H7 (cell line): ENCODE measurements around the gene PHF23. TPM values are rescaled to one million over a fixed set of nuclear protein-coding genes. Genes with fewer than 3 reads are reported as not detected.

Experiments used
- DNase-seq: peaks from one replicate; pipeline ENCODE4 v3.0.0; 2012
- H3K27me3 ChIP-seq: 2 replicates; pipeline ENCODE4 v1.6.0; 2011; ENCODE audit warnings: mild to moderate bottlenecking, low read length; ENCODE audit not compliant: control insufficient read depth, insufficient read depth
- H3K36me3 ChIP-seq: replicated peaks from 2 replicates; pipeline ENCODE4 v1.5.1; 2011; ENCODE audit warnings: low read length; ENCODE audit not compliant: control insufficient read depth, insufficient read depth
- H3K4me3 ChIP-seq: 2 replicates; pipeline ENCODE4 v1.5.1; 2011; ENCODE audit warnings: low read depth, mild to moderate bottlenecking, control low read depth, low read length, moderate library complexity; ENCODE audit not compliant: insufficient read depth
- total RNA-seq: library from RNA; depleted of rRNA; stranded (reverse); fragments of >200 nt; shearing (Covaris generic); gene quantifications from 2 replicates; pipeline ENCODE4 v1.2.3, GENCODE V29; 2014

PHF23 gene
- total RNA-seq, 1 experiment from 2014 or later = 56.2 TPM

DNA sequence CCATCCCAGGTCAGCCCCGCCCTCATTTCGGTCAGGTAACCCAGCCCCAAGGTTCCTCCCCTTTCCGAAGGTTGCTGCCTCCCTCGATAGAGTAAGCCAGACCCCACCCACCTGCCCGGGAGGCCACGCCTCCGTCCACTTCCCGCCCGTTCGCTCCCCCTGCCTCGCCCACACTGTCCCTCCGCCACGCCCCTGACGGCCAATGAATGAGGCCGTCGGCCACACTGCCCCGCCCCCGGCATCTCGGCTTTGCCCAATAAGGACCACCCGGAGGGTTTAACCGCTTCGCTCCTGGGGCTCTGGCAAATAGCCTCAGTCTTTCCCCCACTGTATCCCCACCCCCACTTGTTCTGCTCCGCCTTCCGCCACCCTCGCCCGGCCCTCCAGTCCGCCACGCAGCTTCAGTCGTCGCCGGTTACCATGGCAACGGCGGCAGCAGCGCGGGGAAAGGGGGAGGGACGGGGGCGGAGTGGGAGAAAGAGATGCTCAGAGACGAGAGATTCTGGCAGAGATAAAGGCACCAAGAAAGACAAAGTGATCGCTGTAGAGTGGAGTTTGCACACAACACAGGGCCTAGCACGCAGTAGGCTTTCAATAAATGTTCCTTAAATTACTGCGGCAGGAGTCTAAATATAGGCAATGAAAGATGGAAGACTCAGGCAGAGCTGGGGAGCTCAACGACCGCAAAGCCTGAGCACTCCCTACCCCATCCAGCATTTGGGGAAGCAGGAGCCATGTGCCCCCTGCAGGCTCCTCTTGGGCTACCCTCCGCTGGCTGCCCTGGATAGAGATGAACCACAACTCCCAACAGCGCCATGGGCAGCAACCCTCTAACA lies 24.7 kb downstream of the PHF23 start:
- H3K27me3 ChIP-seq = no peaks in the 10 kb centered on the region
- no peaks in the 10 kb centered on the region for H3K36me3 ChIP-seq
- H3K4me3 ChIP-seq = peak overlapping the region; percentile 50
- DNase-seq = peak; percentile 98

DNA sequence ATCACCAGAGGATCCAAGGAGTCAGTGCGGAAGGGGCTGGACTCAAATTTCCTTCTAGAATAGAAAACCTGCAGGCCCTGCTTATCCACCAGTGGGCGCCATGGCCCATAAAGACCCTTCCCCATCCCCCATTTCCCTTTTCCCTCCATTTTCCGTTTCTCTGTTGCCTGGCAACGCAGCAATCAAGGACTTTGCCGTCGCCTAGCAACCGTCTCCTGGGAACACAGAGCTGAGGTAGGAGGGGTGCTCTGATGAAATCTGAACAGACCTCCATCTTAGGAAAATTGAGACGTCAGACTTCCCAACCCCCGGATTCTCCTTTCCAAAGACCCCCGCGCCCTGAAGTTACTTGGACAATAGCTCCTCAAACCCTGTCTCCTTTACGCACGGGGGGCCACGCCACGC lies 25.4 kb downstream of the PHF23 start:
- Histone ChIP-seq H3K4me3 (peak overlapping the region; percentile 46), H3K27me3 (no peaks in the 10 kb centered on the region), H3K36me3 (no peaks in the 10 kb centered on the region)
- peak; percentile 92 for DNase-seq

DNA sequence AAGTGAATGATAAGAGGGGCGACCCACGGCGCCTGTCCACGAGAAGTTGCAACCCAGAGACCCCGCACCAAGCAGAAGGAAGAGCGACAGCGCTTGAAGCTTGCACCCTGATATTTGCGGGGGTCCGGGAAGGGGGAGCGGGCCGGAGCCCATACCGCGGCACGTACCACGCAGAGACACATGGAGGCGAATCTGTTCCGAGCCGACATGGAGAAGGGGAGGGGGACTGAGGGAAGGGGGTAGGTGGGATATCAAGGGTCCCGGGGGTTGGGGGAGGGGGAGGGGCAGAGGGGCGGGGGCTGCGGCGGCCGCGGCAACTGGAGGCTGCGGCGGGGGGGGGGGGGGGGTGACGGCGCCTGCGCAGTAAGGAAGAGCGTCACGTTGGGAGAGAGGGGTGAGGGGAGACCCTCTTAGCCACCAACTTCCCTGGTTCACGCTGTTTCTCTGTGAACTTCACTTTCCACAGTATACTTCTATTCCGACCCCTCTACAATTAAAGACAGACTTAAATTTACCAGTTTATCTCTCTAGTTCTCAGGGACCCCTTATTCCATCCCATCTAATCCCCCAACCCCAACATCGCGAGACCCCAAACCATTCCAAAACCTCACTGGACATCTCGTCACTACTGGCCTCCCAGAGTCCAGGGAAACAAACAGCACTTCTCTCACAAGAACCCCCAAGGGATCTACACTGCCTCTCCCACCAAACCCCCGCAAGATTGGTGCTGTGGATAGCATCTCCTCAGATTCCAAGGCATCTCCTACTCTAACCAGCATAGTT lies 27.6 kb downstream of the PHF23 start:
- Histone ChIP-seq H3K4me3 (peak overlapping the region; percentile 48), H3K36me3 (no peaks in the 10 kb centered on the region), H3K27me3 (no peaks in the 10 kb centered on the region)
- peak; percentile 89 for DNase-seq

DNA sequence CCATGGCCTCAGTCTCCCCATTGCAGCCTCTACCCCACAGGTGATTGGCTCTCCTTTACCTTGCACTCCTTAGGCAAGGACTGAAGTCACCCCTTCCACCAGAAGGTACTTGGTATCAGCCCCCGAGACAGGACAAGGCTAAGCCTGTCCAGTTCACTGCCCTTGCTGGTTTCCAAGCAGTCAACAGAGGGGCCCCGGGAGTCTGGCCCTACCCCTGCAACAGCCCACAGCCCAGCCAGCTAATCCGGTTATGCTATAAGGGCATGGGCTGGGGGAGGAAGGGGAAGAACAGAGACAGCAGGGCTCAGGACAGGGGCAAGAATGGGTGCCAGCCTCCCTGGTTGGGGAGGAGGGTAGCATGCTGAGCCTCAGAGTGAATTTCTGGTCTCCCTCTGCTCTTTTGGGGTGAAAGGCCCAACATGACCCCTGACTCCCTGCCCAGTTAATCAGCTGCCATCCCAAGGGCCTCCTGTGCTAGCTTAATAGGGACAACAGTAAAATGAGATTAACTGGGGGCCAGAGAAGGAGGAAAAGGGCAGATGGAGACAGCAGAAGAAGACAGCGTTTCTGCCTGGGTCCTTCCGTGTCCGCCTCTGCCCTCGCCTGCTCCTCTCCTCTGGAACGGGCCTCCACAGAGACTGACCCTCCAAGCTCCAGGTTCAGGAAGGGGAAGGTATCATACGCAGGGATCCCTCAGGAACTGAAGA lies 30.4 kb downstream of the PHF23 start:
- Histone ChIP-seq H3K4me3 (no peak overlapping the region), H3K27me3 (no peaks in the 10 kb centered on the region), H3K36me3 (no peaks in the 10 kb centered on the region; the same call in 1 of the 2 replicates)
- DNase-seq = no peak

DNA sequence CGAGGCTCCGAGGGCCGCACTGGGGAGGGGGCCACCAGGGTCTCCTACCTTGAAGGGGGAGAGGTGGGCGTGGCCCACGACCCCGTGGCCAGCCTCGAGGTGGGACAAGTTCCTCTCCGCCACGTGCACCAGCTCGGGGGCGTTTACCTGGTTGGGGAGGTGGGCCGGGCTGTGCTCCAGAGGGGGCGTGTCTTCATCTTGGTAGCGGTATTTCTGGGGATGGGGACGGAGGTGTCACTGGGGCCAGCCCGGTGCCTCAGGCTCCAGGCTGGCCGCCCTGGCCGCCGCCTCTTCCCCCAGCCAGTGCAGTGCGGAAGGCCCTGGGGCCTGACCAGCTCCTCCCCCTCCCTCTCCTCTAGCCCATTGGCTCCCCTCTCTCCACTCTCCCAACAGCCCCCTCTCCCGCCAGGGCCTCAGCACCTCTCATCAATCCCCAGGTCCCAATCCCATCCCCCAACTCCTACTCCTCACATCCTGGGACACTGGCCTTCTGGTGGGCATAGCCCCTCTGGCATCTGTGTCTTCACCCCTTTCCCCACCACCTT lies 31.2 kb downstream of the PHF23 start:
- peak; percentile 92 for DNase-seq
- H3K36me3 ChIP-seq = peaks cover 7% of the 10 kb centered on the region
- no peaks in the 10 kb centered on the region for H3K27me3 ChIP-seq
- peak overlapping the region; percentile 38 for H3K4me3 ChIP-seq

DNA sequence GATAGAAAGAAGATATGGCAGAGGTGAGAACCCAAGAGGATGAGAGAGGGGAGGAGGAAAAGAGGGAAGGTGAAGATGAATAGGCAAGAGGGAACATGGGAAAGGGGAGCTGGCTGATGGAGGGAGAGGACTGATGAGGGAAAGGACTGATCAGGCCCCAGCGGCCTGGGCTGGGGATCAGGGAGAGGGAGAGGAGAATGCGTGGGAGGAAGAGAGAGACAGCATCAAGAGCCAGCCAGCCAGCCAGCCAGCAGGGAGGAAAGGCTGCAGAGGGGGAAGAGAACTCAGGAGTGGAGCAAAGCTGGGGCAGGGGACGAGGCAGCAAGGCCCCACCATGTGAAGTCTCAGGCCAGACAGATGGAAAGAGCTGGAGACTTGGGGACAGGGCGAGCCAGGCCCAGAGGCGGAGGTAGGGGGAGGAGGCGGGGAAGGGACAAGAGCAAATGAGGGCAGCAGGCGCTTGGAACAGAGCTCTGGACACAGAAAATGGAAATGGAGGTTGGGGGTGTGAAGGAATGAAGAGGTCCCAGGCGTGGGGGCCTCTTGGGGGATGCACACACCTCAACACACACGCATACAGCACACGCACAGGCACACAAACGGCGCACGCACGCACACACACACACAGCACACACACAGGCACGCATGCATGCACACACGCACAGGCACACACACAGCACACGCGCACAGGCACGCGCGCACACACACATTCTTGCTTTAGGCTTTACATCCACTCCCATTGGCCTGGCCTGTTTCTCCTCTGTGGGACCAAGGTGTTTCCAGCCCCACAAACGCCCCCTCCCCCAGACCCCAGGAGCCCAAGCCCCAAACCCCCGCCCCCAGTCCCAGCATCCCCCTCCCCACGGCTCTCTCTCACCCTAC lies 31.9 kb downstream of the PHF23 start:
- no peak for DNase-seq
- H3K4me3 ChIP-seq = peak overlapping the region; percentile 38
- H3K36me3 ChIP-seq = peaks cover 13% of the 10 kb centered on the region

DNA sequence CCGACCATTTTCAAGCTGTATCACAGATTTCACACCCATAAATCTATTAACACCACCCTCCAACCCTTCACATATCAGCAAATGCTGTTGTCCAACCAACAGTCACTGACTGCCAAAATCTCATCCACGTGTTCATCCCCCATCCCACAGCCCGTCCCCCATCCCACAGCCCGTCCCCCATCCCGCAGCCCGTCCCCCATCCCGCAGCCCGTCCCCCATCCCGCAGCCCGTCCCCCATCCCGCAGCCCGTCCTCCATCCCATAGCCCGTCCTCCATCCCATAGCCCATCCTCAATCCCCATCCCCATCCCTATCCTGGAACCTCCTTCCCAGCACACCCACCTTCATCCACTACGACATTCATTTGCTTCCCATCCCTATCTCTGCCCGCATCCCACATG lies 33.7 kb downstream of the PHF23 start:
- DNase-seq = no peak

More for the DNA sequence above, 31.9 kb downstream of the PHF23 start:
- H3K27me3 ChIP-seq = no peaks in the 10 kb centered on the region

DNA sequence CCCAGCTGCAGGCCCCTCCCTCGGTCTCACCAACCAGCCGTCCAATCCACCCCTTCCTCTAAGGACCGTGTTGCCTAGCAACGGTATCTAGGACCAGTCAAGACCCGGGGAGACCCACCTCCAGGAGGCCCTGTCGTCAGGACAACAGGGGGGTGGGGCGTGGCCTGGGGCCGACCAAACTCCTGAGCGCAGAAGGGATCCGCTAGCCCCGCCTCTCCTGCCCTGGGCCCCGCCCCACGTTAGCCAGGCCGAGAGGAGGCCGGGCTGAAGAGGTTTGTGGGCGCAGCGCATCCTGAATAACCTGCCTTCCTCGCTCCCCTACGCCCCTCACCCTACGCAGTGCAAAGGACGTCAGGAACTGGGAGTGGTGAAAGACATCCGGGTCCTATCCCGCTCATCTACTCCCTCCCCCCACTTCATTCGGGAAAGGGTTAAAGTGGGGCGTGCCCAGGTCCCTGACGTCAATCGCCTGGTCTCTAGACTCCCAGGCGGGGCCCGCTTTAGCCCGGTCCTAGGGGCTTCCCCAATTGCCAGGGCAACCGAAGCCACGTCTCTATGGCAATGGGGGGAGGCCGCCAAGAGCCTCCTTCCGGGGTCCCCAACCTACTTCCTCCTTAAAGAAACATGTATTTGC lies 34.3 kb downstream of the PHF23 start:
- Histone ChIP-seq H3K4me3 (peak overlapping the region; percentile 61), H3K36me3 (peaks cover 18% of the 10 kb centered on the region), H3K27me3 (no peaks in the 10 kb centered on the region)
- peak; percentile 99 for DNase-seq

More for the DNA sequence above, 33.7 kb downstream of the PHF23 start:
- H3K36me3 ChIP-seq = peaks cover 18% of the 10 kb centered on the region
- H3K27me3 ChIP-seq = no peaks in the 10 kb centered on the region
- H3K4me3 ChIP-seq = peak overlapping the region; percentile 61; the same call in 1 of the 2 replicates

DNA sequence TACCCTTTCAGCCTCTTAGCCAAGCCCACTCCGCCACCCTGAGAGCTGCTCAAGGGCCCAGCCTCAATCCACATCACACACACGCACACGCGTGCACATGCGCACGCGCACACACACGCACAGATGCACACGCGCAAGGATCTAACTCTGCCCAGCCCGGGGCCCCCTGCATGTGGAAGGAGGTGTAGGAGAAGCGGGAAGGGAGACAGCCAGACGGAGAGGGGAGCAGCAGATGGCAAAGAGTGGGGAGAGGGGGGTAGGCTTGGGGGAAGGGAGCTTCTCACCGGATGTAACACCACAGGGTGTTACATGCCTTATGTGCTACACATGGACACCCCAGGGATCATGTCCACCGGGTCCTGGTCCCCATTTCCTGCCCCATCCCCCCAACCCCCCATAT lies 34.9 kb downstream of the PHF23 start:
- H3K27me3 ChIP-seq = no peaks in the 10 kb centered on the region
- peaks cover 18% of the 10 kb centered on the region for H3K36me3 ChIP-seq
- peak; percentile 70 for DNase-seq
- H3K4me3 ChIP-seq = peak overlapping the region; percentile 61; the same call in 1 of the 2 replicates

DNA sequence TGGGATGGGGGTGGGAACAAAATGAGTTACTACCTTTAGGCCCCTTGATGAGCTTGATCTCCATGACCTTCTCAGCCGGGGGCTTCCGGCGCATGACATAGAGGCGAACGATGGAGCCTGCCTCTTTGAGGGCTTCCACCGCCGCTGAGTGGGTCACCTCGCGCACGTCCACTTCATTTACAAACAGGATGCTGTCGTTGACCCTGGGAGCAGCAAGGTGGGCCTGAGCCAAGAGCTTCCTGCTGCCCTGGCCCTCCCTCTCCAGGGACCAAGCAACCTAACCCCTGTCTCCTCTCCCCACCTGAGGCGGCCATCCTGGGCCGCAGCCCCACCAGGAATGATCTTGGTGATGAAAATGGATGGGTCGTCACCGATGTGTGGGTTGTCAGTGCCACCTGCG lies 35.9 kb downstream of the PHF23 start:
- Histone ChIP-seq H3K36me3 (peaks cover 18% of the 10 kb centered on the region), H3K27me3 (no peaks in the 10 kb centered on the region), H3K4me3 (no peak overlapping the region)
- DNase-seq = no peak

DNA sequence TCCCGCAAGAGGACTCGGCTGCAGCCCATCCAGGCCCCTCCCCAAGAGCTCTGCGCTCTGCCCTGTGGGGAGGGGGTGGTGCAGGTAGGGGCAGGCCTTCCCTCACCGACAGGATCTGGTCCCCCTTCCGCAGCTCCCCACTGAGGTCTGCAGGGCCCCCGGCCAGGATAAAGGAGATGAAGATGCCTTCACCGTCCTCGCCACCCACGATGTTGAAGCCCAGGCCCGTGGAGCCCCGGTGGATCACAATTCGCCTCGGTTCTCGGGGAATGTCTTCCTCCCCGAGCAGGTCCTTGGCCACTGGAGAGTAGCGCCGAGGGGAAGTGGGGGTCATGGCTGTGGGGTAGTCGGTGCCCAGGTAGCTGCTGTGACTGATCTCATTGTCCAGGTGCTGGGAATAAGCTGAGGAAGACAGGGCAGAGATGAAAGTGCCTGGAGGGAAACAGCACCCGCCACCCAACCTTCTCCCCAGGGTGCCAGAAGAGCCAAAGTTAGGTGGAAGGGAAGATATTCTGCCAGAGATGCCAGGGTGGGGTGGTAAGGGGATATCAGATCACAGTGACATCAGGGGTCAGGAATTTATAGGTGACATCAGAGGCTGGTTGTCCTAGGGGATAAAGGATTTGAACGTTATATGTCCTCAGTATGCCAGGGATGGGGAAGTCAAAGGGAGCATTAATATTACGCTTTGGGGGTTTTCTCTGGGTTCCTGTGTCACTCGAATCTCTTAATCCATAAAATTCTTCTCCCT lies 42.4 kb downstream of the PHF23 start:
- H3K27me3 ChIP-seq = no peaks in the 10 kb centered on the region
- H3K4me3 ChIP-seq = no peak overlapping the region
- no peak for DNase-seq
- peaks cover 19% of the 10 kb centered on the region for H3K36me3 ChIP-seq

DNA sequence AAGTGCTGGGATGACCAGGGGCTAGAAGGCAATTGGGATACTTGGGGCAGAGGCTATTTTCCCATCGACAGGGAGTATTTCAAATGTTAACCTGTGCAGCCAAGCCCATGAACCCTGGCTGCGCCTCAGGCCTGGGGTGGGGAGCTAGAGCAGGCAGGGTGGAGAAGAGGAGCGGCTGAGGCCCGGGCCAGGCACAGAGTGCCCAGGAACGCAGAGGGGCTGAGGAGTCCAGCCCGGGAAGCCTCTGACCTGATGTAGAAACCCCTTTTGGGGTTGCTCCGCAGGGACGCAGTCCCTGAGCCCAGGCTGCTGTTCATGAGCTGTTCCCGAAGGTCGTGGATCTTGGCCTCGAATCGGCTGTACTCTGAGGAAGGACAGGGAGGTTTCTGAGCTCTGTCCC lies 43.3 kb downstream of the PHF23 start:
- Histone ChIP-seq H3K27me3 (no peaks in the 10 kb centered on the region), H3K4me3 (no peak overlapping the region), H3K36me3 (peaks cover 21% of the 10 kb centered on the region)
- DNase-seq = no peak
